Lower leg skin (tissue), 4 donors: ENCODE data around the gene RNF13. TPM values are rescaled to one million over a fixed set of nuclear protein-coding genes. Genes with fewer than 3 reads are reported as not detected.
"Not testable (repeated sequence)": the region's sequence is repeated elsewhere in the genome, so short reads cannot be mapped to it uniquely, and the experiment has no call there.

Experiments
- DNase-seq, 2 donors: peaks; one replicate each; pipeline ENCODE4 v3.0.0-alpha.2; 2019; ENCODE audit warnings: low spot score in 2 of 2
- H3K4me3 ChIP-seq: fragments of 200-600 bp; sonication (generic); 2 replicates; pipeline ENCODE4 v1.5.1; 2017; ENCODE audit warnings: mild to moderate bottlenecking, low read depth; ENCODE audit not compliant: poor library complexity, severe bottlenecking
- POLR2A ChIP-seq, 2 donors: fragments of 450-650 bp; IDR thresholded peaks; one replicate each; pipeline ENCODE4 v1.6.1; 2016 to 2017; ENCODE audit warnings: antibody characterized with exemption in 2 of 2, mild to moderate bottlenecking in 1 of 2, moderate library complexity in 1 of 2
- WGBS, 2 donors: methylation state at CpG; one replicate each; pipeline ENCODE4 v1.1.5; 2018; 5-methylcytosine and 5-hydroxymethylcytosine counted together
- intact Hi-C: fragments of 100-400 bp; cut with DNase I; formaldehyde crosslinking; loops from one replicate; pipeline ENCODE4 v1.15.0; 2023; ENCODE audit warnings: low total_unique reads
- total RNA-seq, 4 donors: library from RNA; depleted of rRNA; stranded (reverse); fragments of >200 nt; gene quantifications; one replicate each; pipeline ENCODE4 v1.1.0, GENCODE V29; 2016
- TF ChIP-seq, protein P1 (sequence below), 3 donors: fragments of 450-650 bp; IDR thresholded peaks; one replicate each; pipeline ENCODE4 v1.5.1; 2016; ENCODE audit warnings: antibody characterized with exemption in 3 of 3, mild to moderate bottlenecking in 3 of 3, moderate library complexity in 2 of 3

RNF13 gene
- total RNA-seq, 4 donors from 2014 or later: 53.1 to 101 (median 86.5) TPM

DNA sequence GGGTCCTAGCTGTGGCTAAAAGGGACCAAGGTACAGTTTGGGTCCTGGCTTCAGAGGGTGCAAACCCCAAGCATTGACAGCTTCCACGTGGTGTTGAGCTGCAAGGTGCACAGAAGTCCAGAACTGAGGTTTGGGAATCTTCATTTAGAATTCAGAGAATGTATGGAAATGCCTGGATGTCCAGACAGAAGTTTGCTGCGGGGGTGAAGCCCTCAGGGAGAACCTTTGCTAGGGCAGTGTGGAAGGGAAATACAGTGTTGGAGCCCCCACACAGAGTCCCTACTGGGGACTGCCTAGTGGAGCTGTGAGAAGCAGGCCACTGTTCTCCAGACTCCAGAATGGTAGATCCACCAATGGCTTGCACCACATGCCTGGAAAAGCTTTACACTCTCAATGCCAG is 17.9 kb downstream of the RNF13 start:
- no peak for TF ChIP-seq POLR2A (IDR thresholded peaks at IDR 0.05)
- TF ChIP-seq, protein P1, sequence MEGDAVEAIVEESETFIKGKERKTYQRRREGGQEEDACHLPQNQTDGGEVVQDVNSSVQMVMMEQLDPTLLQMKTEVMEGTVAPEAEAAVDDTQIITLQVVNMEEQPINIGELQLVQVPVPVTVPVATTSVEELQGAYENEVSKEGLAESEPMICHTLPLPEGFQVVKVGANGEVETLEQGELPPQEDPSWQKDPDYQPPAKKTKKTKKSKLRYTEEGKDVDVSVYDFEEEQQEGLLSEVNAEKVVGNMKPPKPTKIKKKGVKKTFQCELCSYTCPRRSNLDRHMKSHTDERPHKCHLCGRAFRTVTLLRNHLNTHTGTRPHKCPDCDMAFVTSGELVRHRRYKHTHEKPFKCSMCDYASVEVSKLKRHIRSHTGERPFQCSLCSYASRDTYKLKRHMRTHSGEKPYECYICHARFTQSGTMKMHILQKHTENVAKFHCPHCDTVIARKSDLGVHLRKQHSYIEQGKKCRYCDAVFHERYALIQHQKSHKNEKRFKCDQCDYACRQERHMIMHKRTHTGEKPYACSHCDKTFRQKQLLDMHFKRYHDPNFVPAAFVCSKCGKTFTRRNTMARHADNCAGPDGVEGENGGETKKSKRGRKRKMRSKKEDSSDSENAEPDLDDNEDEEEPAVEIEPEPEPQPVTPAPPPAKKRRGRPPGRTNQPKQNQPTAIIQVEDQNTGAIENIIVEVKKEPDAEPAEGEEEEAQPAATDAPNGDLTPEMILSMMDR (IDR thresholded peaks at IDR 0.05): no peak
- intact Hi-C loops: no loop called here
- no peak overlapping the region for H3K4me3 ChIP-seq
- no peak for DNase-seq
- 89% methylated on average over 2 of the region's 2 CpGs for WGBS, 2 donors

DNA sequence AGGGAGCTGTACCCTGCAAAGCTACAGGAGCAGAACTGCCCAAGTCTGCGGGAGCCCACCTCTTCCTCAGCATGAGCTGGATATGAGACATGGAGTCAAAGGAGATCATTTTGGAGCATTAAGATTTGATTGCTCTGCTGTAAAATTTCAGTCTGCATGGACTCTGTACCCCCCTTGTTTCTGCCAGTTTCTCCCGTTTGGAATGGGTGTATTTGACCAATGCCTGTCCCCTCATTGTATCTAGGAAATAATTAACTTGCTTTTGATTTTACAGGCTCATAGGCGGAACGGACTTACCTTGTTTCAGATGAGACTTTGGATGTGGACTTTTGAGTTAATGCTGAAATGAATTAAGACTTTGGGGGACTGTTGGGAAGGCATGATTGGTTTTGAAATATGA is 18.3 kb downstream of the RNF13 start:
- WGBS, 2 donors: 98 to 99% methylated on average over 4 of the region's 4 CpGs
- DNase-seq: no peak
- no peak overlapping the region for H3K4me3 ChIP-seq
- intact Hi-C loops: no loop called here
- no peak for TF ChIP-seq POLR2A (IDR thresholded peaks at IDR 0.05)
- TF ChIP-seq, protein P1 (IDR thresholded peaks at IDR 0.05): no peak

DNA sequence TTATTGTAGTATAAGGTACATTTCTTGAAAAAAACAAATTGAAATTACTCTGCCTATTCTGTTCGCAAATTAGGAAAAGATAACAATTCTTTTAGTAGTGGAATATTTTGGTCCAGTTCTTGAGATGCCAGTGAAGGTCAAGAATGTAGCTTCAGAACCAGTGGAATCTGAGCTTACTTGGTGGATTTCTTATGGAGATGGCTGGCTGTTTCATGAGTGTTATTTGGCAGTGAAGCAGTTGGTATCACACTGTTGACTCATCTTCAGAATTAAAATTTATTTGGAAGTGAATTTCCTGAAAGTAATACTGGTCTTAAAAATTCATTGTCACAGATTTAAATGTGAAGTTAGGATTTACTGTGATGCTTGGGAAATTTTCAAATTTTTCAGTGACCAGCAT is 19.1 kb downstream of the RNF13 start:
- no peak for DNase-seq
- intact Hi-C loops: no loop called here
- no peak overlapping the region for H3K4me3 ChIP-seq
- 90 to 94% methylated on average over 1 of the region's 1 CpG for WGBS, 2 donors
- TF ChIP-seq, protein P1 (IDR thresholded peaks at IDR 0.05): no peak
- TF ChIP-seq POLR2A (IDR thresholded peaks at IDR 0.05): no peak

- intact Hi-C loops: no loop called here
- DNase-seq: no peak
- TF ChIP-seq POLR2A (IDR thresholded peaks at IDR 0.05): no peak
- TF ChIP-seq, protein P1 (IDR thresholded peaks at IDR 0.05): no peak
- H3K4me3 ChIP-seq: no peak overlapping the region
- 99 to 100% methylated on average over 2 of the region's 2 CpGs for WGBS, 2 donors
Measured at GRCh38 chr3:149833241-149833640, 20.2 kb downstream of the RNF13 start.

DNA sequence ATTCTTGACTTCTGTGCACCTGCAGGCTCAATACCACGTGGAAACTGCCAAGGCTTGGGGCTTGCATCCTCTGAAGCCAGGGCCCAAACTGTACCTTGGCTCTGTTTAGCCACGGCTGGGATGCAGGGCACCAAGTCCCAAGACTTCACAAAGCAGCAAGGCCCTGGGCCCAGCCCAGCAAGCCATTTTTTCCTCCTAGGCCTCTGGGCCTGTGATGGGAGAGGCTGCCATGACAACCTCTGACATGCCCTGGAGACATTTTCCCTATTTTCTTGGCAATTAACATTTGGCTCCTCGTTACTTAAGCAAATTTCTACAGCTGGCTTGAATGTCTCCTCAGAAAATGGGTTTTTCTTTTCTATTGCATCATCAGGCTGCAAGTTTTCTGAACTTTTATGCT is 25.5 kb downstream of the RNF13 start:
- DNase-seq, intact Hi-C loops, H3K4me3 ChIP-seq: not testable (repeated sequence)
- WGBS, 2 donors: 84 to 95% methylated on average over 3 of the region's 3 CpGs

DNA sequence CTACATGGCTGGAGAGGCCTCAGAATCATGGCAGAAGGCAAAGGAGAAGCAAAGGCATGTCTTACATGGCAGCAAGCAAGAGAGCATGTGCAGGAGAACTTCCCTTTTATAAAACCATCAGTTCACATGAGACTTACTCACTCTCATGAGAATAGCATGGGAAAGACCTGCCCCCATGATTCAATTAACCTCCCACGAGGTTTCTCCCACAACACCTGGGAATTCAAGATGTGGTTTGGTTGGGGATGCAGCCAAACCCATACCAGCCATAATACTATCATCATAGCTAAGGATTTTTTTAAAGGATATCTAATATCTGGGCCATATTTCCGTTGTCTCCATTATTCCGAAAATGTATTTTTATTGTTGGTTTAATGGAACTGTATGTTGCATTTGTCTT is 26.5 kb downstream of the RNF13 start:
- DNase-seq, H3K4me3 ChIP-seq, intact Hi-C loops: not testable (repeated sequence)
- 76 to 79% methylated on average over 3 of the region's 3 CpGs for WGBS, 2 donors

DNA sequence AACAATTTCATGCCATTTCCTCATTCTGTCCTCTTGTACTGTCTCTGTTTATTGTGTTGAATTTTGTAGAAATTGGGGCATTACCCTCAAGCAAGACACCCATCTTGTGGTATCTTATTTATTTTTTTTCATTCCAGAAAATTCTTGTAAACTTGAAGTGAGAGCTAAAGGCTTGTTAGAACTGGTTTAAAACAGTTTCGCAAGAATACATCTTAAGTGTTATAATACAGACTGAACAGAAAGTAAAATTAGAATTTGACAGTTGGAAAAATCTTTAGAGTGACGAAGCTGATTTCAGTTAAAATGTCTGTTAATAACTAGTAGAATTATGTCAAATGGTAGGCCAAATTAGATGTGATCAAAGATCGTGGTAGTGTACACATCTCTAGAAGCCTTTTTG is 26.9 kb downstream of the RNF13 start:
- 62 to 63% methylated on average over 3 of the region's 3 CpGs for WGBS, 2 donors
- DNase-seq: no peak
- H3K4me3 ChIP-seq: no peak overlapping the region
- intact Hi-C loops: no loop called here
- TF ChIP-seq, protein P1 (IDR thresholded peaks at IDR 0.05): no peak
- no peak for TF ChIP-seq POLR2A (IDR thresholded peaks at IDR 0.05)
